GM18868 (cell line): Measurements from ENCODE around the gene FRMD5.
"Not testable (repeated sequence)": the region's sequence is repeated elsewhere in the genome, so short reads cannot be mapped to it uniquely, and the experiment has no call there.

Source experiments
- ATAC-seq: cut with Tn5 transposase; IDR thresholded peaks from one replicate; pipeline ENCODE4 v1.9.1; 2021; ENCODE audit warnings: mild to moderate bottlenecking, moderate library complexity; ENCODE audit not compliant: unreplicated experiment

FRMD5 gene

DNA sequence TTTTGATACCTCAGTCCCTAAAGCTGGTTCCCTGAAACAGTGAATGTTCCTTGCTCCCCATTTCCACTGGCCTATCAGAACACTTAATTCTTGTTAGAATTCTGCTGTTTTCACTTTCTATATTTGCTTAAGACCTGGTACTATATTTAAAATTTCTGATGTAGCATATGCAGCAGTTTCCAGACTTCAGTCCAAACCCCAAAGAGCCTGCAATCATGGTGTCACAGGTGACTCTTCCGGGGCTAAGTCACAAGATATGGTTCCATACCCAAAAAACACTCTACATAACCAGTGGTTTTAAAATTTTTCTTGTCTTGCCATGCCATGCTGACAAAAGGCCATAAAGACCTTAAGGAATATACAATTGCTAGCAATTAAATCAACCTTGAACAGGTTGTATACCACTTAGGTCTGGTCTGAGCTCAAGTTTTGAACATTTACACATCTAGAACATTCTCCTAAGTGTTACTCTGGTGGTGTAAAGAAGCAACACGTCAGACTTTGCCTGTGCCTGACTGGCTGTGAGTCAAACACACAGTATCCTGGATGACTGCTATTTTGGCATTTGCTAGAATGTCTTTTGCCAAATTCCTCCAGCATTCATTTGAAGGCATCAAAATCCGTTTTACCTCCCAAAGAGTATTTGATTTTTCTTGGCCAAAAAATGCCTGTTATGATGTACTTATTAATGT, 160.0 kb downstream of the FRMD5 start:
- ATAC-seq = no peak

DNA sequence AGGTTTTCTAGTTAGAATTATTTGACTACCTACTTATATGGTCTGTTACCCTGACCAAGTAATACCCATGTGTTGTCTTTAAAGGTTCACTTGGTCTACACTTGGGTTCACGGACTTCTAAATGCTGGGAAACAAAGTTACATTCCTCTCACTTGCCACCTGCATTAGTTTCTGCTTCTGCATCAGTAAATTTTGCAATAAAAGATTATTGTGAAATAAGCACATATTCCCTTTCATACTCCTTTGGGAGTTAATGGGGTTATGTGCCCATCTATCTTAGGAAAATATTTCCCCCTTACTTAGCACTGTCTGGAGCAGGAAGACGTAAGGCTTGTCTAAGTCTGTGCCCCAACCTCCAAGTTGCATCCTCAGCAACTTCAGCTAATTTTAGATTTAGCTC, 160.7 kb downstream of the FRMD5 start:
- ATAC-seq = no peak

DNA sequence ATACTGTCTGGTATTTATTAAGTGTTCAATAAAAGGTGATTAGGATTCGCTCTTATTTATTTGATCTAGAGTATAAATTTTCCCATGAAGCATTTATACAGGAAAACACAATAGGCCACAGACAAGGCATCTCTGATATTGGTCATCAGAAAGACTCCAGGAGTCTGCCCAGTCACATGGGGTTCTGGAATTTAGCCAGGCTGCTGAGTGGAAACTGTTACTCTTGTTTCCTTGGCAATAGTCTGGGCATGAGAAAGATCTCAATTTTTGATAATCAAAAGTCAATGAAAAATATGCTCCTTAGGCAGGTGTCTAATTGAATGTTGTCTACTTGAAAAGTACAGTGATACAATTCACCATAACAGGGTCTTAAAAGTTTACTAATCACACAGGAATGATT, 161.2 kb downstream of the FRMD5 start:
- no peak for ATAC-seq

DNA sequence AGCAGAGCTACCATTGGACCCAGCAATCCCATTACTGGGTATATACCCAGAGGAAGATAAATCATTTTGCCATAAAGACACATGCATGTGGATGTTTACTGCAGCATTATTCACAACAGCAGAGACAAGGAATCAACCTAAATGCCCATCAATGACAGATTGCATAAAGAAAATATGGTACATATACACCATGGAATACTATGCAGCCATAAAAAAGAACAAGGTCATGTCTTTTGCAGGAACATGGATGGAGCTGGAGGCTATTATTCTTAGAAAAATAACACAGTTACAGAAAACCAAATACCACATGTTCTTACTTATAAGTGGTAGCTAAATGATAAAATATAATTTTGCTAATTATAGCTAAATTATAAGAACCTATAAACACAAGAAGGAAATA, 162.3 kb downstream of the FRMD5 start:
- ATAC-seq = not testable (repeated sequence)

DNA sequence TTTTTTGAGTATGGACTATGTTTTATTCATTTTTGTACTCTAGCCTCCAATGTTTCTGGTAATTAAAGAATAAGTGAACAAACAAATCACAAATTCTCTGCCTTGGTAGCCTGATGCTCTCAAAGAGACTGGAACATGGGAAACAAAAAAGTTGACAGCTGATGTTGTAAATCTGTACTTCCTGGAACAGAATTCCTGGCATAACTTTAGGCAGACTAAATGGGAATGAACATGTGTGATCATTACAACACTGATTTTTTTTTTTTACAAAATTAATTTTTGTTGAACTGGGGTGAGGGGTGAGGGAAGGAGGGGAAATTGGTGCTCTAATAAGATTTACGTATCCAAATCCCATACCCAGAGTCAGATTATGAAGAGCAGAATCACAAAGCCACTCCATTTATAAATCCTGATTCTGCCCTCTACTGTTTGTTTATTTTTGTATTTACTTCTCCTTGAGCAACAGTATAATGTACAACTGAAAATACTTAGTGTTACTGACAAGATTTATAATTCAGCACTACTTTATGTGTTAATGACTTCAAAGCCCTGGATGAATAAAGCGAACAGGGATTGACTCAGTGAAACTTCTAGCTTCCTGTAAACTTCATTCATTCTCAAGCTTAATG, 165.0 kb downstream of the FRMD5 start:
- no peak for ATAC-seq

DNA sequence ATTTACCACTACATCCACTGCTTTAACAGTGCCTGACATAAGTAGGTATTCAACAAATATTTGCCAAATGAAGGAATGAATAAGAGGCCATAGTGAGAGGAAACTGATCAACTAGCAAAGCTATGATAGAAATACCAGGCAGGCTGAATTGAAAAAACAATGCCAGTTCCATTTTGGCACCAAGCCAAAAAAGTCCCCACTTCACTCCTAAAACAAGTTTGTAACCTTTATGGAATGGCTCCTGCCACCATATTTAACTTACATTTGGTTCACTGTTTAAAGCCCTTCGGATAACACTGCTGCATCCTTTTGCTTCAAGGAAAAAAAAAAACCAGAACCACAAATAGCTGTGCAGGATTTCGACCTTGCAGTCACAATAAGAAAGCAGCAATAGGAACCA, 166.1 kb downstream of the FRMD5 start:
- no peak for ATAC-seq

DNA sequence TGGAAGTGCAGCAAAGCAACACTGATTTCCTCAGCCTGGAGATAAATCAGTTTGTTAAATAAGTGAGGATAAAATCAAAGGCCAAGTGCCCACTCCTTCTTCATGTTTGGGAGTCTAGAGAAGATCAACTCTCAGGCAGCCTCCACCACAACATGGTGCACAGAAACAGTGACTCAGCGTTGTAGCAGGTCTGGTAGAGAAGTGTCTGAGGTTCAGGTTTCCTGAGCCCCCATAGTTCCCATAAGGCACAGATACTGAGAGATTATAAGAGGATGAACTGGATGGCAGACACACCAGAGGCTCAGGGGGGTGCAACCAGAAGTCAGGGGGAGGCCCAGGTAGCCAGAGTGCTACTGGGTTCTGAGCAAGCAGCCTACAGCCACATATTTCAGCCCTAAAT, 166.7 kb downstream of the FRMD5 start:
- ATAC-seq = no peak

DNA sequence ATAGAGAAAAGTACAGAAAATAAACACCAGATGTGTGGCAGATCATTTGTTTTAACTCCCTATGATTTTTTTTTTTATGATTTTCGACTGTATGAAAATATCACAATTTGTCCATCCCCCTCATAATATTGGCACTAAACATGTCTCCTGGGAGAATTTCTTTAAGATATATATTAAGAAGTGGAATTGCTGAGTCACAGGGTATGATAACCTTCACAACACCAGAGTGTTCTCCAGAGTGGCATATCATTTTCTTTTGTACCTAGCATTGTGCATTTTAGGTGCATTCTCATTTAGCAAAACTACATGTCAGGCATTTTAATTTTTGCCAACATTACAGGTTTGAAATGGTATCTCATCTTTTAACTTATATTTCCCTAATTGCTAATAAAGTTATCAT, 170.9 kb downstream of the FRMD5 start:
- no peak for ATAC-seq

DNA sequence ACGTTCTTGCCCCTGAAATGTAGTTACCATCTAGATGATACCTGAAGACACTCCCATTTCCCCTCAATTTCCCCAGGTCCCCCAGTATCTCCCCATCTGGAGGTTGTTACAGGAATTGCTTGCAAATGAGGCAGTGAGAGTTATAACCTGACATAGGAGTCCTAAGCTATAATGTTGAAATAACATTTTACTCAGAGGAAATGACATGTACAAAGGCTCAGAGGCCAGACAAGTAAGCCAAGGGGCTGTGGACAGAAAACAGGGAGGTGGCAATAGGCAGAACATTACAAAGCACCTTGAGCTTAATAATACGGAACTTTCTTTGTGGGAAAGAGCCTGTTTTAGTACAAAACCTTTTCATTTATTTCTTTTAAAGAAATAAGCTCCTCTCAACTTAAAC, 171.9 kb downstream of the FRMD5 start:
- ATAC-seq = no peak

DNA sequence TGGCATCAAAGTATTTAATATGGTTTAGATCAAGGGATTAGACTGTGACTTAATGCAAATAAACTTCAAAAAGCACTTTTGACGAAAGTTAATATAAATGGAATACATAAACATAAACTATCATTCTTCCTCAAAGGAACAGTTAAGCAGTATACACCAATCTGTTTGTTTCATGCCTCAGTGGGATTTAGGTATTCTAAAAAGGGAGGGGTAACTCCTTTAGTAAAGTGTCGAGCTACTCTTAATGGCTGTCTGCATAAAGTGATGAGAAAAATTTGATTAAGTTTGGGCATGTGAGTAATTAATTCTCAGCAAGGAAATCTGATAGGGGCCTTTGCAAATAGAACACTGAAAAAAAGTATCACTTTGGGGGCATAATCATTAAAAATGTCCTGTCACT, 176.9 kb downstream of the FRMD5 start:
- ATAC-seq = no peak

DNA sequence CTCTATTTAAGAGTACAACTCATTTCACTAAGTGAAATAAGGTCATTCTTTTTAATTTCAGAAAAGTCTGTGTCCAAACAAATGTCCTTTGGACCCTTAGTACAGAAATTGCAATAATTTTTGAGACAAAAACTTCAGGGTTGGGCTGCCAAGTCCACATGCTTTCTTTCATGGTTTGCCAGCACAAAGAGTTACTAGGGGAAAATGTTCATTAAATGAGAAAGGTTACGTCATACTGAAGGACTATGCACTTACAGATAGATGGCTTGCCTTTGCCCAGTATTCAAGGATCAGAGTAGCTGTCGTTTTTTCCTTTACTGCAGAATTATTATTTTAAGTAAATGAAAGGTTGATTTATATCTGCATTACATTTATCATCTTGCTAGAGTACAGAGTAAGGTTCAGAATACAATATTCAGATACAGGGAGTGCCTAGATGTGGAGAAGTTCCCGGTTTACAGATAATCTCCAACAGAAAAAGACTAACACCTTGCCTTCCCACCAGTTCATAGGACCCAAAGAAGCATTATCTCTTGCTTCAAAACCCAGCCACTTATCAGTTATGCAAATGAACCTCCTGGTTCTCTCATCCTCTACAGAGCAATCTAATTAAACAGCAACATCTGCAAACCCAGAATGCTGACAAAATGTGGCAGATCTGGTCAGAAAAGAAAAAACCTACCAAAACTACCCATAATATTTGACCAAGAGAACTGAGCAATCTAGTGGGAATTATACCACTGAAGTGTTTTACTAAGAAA, 179.3 kb downstream of the FRMD5 start:
- no peak for ATAC-seq

DNA sequence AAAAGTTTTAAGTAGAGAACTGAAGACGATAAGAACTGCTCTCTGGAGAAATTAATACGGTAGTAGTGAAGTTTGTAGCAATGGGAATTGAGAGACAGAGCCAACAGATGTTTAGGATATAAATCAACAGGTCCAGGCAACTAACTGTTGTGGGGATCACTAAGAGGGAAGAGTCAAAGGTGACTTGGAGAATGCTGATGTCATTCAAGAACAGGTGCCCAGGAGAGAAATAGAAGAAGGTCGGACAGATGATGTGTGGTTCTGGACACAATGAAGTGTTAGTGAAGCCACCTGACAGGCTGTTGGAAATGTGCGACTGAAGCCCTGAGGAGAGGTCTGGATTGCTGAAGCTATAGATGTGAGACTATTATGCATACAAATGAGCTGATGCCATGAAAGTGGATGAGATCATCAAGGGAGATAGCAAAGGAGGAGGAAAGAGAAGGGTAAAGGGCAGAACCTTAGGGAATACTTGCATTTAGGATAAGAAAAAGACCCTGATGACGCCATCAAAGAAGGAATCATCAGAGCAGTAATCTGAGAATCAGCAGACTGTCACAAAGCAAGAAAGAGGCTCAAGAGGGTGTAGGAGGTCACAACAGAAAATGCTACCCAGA, 183.7 kb downstream of the FRMD5 start:
- ATAC-seq = no peak

DNA sequence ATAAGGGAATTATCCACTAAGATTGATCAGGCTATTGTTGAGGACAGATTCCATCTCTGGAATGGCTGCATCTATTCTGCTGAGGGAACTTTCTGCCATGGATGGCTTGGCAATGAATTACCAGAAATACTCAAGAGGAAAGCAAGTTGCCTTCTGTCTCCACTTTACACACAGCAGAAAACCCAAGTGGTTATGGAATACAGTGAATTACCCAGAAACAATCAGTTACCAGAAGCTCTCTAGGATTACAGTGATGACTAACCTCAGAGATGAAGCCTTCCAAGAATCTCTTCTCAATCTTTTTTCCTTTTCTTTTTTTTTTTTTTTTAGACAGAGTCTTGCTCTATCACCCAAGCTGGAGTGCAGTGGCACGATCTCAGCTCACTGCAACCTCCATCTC, 185.0 kb downstream of the FRMD5 start:
- ATAC-seq = no peak

DNA sequence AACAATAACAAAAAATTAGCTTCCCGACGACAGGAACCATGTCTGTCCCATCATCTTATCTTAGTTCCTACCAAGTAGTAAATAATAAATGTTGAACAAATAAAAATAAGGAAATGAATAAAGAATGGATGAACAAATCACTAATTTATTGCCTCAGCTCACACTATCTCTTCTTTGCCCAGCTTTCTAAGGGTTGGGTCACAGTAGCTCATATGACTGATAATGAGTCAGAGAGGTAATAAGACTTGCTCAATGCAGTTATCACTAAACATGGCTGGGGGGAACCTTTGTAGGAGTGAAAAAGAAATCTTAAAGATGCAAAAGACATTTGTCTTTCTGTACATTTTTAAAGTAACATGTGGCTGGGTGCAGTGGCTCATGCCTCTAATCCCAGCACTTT, 186.0 kb downstream of the FRMD5 start:
- ATAC-seq = no peak

DNA sequence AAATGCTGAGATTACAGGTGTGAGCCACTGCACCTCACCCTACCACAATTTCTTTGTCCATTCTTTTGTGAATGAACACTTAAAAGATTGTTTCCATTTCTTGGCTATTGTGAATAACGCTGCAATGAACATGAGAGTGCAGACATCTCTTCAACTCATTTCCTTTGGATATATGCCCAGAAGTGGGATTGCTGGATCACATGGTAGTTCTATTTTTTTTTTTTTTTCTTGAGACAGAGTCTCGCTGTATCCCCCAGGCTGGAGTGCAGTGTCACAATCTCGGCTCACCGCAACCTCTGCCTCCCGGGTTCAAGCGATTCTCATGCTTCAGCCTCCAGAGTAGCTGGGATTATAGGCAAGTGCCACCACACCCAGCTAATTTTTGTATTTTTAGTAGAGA, 194.8 kb downstream of the FRMD5 start:
- ATAC-seq = not testable (repeated sequence)

DNA sequence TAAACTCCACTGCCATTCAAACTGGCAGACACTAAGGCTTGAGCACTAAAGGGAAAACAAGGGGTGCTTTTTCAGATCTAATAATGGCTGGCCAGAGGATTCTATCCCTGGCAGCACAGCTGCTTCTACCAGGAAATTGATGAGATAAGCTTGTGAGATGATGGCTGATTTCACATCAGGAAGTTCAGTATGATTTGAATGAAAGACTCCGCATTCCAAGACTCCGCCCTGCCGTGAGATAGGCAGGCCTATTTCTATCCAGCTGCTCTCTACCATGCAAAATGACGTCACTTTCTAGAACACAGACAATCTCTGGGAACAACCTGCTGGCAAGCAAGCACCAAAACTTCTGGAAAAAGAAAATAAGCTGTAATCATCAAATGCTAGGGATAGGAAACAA, 196.5 kb downstream of the FRMD5 start:
- no peak for ATAC-seq

DNA sequence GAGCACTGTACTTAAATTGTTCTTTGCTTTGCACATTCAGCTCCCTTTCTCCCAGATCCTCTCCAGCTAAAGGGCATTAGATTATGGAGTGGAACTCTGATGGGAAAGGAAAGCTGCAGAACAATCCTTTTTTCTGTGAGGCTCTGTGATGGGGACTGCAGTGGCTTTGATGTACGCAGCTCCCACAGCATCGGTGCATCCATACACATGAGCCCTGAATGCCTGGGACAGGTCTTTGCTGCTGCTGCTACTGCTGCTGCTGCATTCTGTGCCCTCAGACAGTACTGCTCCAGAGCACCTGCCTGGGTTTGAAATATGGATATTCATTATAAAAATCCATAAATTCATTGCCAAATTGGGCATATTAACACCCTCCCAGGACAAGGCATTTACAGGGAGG, 203.9 kb downstream of the FRMD5 start:
- no peak for ATAC-seq

DNA sequence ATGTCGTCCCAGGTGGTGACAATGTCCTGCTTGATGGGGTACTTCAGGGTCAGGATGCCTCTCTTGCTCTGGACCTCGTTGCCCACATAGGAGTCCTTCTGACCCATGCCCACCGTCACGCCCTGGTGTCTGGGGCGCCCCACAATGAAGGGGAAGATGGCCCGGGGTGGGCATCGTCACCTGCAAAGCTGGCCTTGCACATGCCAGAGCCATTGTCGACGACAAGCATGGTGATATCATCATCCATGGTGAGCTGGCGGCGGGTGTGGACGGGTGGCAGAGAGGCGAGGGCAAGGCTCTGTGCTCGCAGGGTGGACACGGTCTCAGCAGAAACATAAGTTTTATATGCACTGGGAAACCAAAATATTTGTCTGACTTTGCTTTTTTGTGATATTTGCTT, 205.1 kb downstream of the FRMD5 start:
- ATAC-seq = no peak

DNA sequence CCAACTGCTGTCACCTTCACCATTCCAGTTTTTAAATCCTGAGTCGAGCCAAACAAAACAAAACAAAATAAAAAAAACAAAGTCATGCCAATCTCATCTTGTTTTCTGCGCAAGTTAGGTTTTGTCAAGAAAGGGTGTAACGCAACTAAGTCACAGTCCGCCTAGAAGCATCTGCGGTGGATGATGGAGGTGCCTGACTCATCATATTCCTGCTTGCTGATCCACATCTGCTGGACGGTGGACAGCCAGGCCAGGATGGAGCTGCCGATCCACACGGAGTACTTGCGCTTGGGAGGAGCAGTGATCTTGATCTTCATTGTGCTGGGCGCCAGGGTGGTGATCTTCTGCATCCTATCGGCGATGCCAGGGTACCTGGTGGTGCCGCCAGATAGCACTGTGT, 206.2 kb downstream of the FRMD5 start:
- no peak for ATAC-seq

DNA sequence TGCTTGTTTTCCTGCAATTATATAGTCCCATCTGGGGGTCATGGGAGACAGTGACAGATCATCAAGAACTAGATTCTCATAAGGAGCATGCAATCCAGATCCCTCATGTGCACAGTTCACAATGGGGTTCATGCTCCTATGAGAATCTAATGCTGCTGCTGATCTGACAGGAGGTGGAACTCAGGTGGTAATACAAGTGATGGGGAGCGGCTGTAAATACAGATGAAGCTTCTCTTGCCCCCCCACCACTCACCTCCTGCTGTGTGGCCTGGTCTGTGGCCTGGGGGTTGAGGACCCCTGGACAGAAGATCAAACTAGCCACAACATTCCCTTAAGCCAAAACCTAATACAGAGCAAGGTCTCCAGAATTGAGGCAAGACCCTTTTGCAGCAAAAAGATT, 207.1 kb downstream of the FRMD5 start:
- ATAC-seq = no peak

DNA sequence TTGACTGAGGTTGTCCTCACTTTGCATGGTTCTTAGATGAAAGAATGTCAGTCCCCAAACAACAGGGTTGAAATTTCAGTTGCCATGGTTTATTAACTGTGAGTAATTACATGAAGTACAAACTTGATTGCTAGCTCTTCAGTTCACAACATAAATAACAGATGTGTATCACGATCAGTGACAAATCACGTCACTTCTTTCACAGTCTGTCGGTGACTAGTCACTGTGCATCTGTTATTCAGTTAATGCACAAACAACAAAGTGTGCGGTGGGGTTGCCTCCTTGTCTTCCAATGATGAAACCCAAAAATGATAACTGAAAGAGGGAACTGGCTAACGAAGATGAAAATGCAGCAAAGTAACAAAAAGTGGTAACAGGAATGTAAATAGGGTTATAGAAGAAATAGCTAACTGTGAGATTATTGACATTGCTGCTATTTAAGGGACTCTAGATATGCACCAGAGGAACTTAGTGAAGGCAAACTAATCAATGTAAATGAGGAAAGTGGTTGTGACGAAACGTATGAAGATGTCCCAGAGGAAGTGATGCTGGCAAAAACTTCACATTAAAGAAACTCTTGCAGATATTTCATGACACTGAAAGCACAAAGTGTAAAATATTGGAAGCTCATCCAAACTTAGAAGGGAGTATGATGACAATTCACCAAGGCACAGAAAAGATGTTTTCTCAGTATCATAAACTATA, 208.9 kb downstream of the FRMD5 start:
- no peak for ATAC-seq
